KMS-11 (cell line): Measurements from ENCODE around the gene BCOR.

Experiments used
- H2AFZ ChIP-seq: fragments of 200-600 bp; sonication (generic); 2 replicates; pipeline ENCODE4 v1.6.1; 2016; ENCODE audit warnings: antibody characterized with exemption, mixed run types, low read depth
- H3K27ac ChIP-seq: fragments of 200-600 bp; sonication (generic); 2 replicates; pipeline ENCODE4 v1.6.1; 2016; ENCODE audit warnings: mild to moderate bottlenecking, mixed run types
- H3K27me3 ChIP-seq: fragments of 200-600 bp; sonication (generic); 2 replicates; pipeline ENCODE4 v1.6.1; 2017; ENCODE audit warnings: mild to moderate bottlenecking, low read depth, mixed run types, moderate library complexity; ENCODE audit not compliant: insufficient read depth
- H3K36me3 ChIP-seq: fragments of 200-600 bp; sonication (generic); 2 replicates; pipeline ENCODE4 v1.6.1; 2017; ENCODE audit warnings: mild to moderate bottlenecking, mixed run types; ENCODE audit not compliant: insufficient read depth
- H3K4me1 ChIP-seq: fragments of 200-600 bp; sonication (generic); 2 replicates; pipeline ENCODE4 v1.6.1; 2016; ENCODE audit warnings: mild to moderate bottlenecking, low read depth, mixed run types; ENCODE audit not compliant: poor library complexity, severe bottlenecking
- H3K4me2 ChIP-seq: fragments of 200-600 bp; sonication (generic); 2 replicates; pipeline ENCODE4 v1.7.0; 2016; ENCODE audit warnings: mild to moderate bottlenecking, mixed run types
- H3K4me3 ChIP-seq: fragments of 200-600 bp; sonication (generic); IDR thresholded peaks from 2 replicates; pipeline ENCODE4 v1.6.1; 2017; ENCODE audit warnings: low read depth, low read length, mixed read lengths; ENCODE audit not compliant: insufficient read depth
- H3K79me2 ChIP-seq: fragments of 200-600 bp; sonication (generic); 2 replicates; pipeline ENCODE4 v1.6.1; 2016; ENCODE audit warnings: low read depth, mixed run types; ENCODE audit not compliant: insufficient read depth
- H3K9ac ChIP-seq: fragments of 200-600 bp; sonication (generic); 2 replicates; pipeline ENCODE4 v1.6.1; 2016; ENCODE audit warnings: mild to moderate bottlenecking, mixed run types
- H4K20me1 ChIP-seq: fragments of 200-600 bp; sonication (generic); 2 replicates; pipeline ENCODE4 v1.6.1; 2016; ENCODE audit warnings: mild to moderate bottlenecking, mixed run types; ENCODE audit not compliant: insufficient read depth
- CTCF ChIP-seq: fragments of 200-600 bp; sonication (generic); conservative IDR thresholded peaks from 2 replicates; pipeline ENCODE4 v1.6.1; 2017; ENCODE audit warnings: low read depth, mild to moderate bottlenecking, antibody characterized with exemption, low read length, moderate library complexity, mixed read lengths

Gene BCOR

GRCh38 chrX:40120838-40121580 is 23.3 kb upstream of the BCOR start:
- Histone ChIP-seq H2AFZ (no peak overlapping the region), H3K27ac (no peak overlapping the region), H3K27me3 (no peaks in the 10 kb centered on the region), H3K4me2 (no peak overlapping the region), H3K4me1 (no peaks in the 10 kb centered on the region), H3K9ac (no peak overlapping the region), H3K36me3 (no peaks in the 10 kb centered on the region), H4K20me1 (no peaks in the 10 kb centered on the region), H3K4me3 (no peak overlapping the region), H3K79me2 (no peaks in the 10 kb centered on the region)
- no peak for TF ChIP-seq CTCF

- TF ChIP-seq CTCF = no peak
- H3K4me2 ChIP-seq = no peak overlapping the region
- H2AFZ ChIP-seq = no peak overlapping the region
- no peaks in the 10 kb centered on the region for H3K4me1 ChIP-seq
- no peaks in the 10 kb centered on the region for H3K27me3 ChIP-seq
- no peaks in the 10 kb centered on the region for H3K36me3 ChIP-seq
- H4K20me1 ChIP-seq = no peaks in the 10 kb centered on the region
- H3K79me2 ChIP-seq = no peaks in the 10 kb centered on the region
- H3K4me3 ChIP-seq = no peak overlapping the region
- no peak overlapping the region for H3K9ac ChIP-seq
- no peak overlapping the region for H3K27ac ChIP-seq
Observed at GRCh38 chrX:40117715-40118285, 20.0 kb upstream of the BCOR start.

- H3K9ac ChIP-seq = no peak overlapping the region
- no peak overlapping the region for H2AFZ ChIP-seq
- H3K4me2 ChIP-seq = no peak overlapping the region
- TF ChIP-seq CTCF = no peak
- no peak overlapping the region for H3K27ac ChIP-seq
- no peaks in the 10 kb centered on the region for H4K20me1 ChIP-seq
- no peaks in the 10 kb centered on the region for H3K79me2 ChIP-seq
- H3K4me1 ChIP-seq = no peaks in the 10 kb centered on the region
- H3K27me3 ChIP-seq = no peaks in the 10 kb centered on the region
- no peaks in the 10 kb centered on the region for H3K36me3 ChIP-seq
- no peak overlapping the region for H3K4me3 ChIP-seq
Observed at GRCh38 chrX:40116925-40117324, 19.2 kb upstream of the BCOR start.

GRCh38 chrX:40112996-40113395 is 15.2 kb upstream of the BCOR start:
- Histone ChIP-seq H2AFZ (no peak overlapping the region), H4K20me1 (no peaks in the 10 kb centered on the region), H3K27me3 (no peaks in the 10 kb centered on the region), H3K4me1 (peaks cover 10% of the 10 kb centered on the region), H3K4me2 (no peak overlapping the region), H3K4me3 (no peak overlapping the region), H3K9ac (no peak overlapping the region), H3K79me2 (no peaks in the 10 kb centered on the region; the same call in 1 of the 2 replicates), H3K27ac (no peak overlapping the region), H3K36me3 (no peaks in the 10 kb centered on the region)
- no peak for TF ChIP-seq CTCF
